Measurements from ENCODE around the gene SMPD3.
A peak's percentile ranks its signal among the peaks of the same experiment; 100 is the strongest.

DNA sequence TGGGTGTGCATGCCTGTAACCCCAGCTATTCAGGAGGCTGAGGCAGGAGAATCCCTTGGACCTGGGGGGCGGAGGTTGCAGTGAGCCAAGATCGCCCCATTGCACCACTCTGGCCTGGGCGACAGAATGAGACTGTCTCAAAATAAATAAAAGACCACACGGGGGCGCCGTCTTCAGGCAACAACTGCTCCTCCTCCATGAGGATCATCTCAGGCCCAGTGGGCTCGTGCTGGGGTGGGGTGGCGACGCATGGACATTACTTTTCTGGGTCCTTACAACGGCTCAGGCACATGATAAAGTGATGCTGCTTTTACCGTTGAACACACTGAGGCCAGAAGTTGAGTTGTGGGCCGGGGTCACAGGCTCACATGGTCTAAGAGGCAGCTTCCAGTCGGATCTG, 81.3 kb downstream of the SMPD3 start:
- TF ChIP-seq, protein P1, sequence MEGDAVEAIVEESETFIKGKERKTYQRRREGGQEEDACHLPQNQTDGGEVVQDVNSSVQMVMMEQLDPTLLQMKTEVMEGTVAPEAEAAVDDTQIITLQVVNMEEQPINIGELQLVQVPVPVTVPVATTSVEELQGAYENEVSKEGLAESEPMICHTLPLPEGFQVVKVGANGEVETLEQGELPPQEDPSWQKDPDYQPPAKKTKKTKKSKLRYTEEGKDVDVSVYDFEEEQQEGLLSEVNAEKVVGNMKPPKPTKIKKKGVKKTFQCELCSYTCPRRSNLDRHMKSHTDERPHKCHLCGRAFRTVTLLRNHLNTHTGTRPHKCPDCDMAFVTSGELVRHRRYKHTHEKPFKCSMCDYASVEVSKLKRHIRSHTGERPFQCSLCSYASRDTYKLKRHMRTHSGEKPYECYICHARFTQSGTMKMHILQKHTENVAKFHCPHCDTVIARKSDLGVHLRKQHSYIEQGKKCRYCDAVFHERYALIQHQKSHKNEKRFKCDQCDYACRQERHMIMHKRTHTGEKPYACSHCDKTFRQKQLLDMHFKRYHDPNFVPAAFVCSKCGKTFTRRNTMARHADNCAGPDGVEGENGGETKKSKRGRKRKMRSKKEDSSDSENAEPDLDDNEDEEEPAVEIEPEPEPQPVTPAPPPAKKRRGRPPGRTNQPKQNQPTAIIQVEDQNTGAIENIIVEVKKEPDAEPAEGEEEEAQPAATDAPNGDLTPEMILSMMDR (conservative IDR thresholded peaks at IDR 0.05; ENCODE audit: low read depth, low read length), result peak; percentile 47
- TF ChIP-seq POLR2A (IDR thresholded peaks at IDR 0.05; ENCODE audit: low read depth, low read length) (no peak), BHLHE40 (IDR thresholded peaks at IDR 0.05; ENCODE audit: low read depth, low read length) (no peak), CEBPB (IDR thresholded peaks at IDR 0.05; ENCODE audit: low read depth, low read length) (no peak), SMC3 (IDR thresholded peaks at IDR 0.05; ENCODE audit: low read depth, low read length) (peak; percentile 26; the same call in 1 of the 2 replicates)

Data from IMR-90 (cell line).